Chondrocyte (in vitro differentiated cells): ENCODE measurements around the gene UBE2M. TPM values are rescaled to one million over a fixed set of nuclear protein-coding genes. Genes with fewer than 3 reads are reported as not detected.

Source experiments
- DNase-seq: peaks from one replicate; pipeline ENCODE4 v3.0.0; 2021; ENCODE audit warnings: mixed read lengths, low spot score
- H3K27ac Mint-ChIP-seq: one replicate; pipeline ENCODE4 v1.8.0; 2021; ENCODE audit warnings: mild to moderate bottlenecking, moderate library complexity, mixed read lengths; ENCODE audit not compliant: unreplicated experiment
- H3K27me3 Mint-ChIP-seq: 2 replicates; pipeline ENCODE4 v1.8.0; 2021; ENCODE audit warnings: low read depth, mixed read lengths
- H3K36me3 Mint-ChIP-seq: 2 replicates; pipeline ENCODE4 v1.8.0; 2021; ENCODE audit warnings: low read depth, mixed read lengths
- H3K4me1 Mint-ChIP-seq: 2 replicates; pipeline ENCODE4 v1.8.0; 2021; ENCODE audit warnings: low read depth, mild to moderate bottlenecking, mixed read lengths
- H3K4me3 Mint-ChIP-seq: one replicate; pipeline ENCODE4 v1.8.0; 2021; ENCODE audit warnings: mild to moderate bottlenecking, moderate library complexity, mixed read lengths; ENCODE audit not compliant: unreplicated experiment
- H3K9me3 Mint-ChIP-seq: 2 replicates; pipeline ENCODE4 v1.8.0; 2021; ENCODE audit warnings: low read depth, mixed read lengths
- total RNA-seq: library from RNA; stranded (reverse); gene quantifications from 3 replicates; pipeline ENCODE4 v1.2.1, GENCODE V29; 2021
- TF ChIP-seq, protein P1 (sequence below): fragments of 200-600 bp; sonication (generic); IDR thresholded peaks from 2 replicates; pipeline ENCODE4 v1.5.0; 2021; ENCODE audit warnings: antibody characterized with exemption, mild to moderate bottlenecking, moderate library complexity

UBE2M gene
- total RNA-seq, 1 donor from 2014 or later: 70.3 TPM

- H3K27me3 Mint-ChIP-seq: no peaks in the 10 kb centered on the region
- DNase-seq: no peak
Observed at GRCh38 chr19:58516964-58517833, 41.2 kb downstream of the UBE2M start.

GRCh38 chr19:58516246-58516836 lies 42.1 kb downstream of the UBE2M start:
- Mint-ChIP-seq H3K4me3 (no peak overlapping the region), H3K36me3 (peaks cover 5% of the 10 kb centered on the region), H3K27ac (no peak overlapping the region), H3K27me3 (no peaks in the 10 kb centered on the region), H3K4me1 (peaks cover 42% of the 10 kb centered on the region), H3K9me3 (no peaks in the 10 kb centered on the region)
- TF ChIP-seq, protein P1, sequence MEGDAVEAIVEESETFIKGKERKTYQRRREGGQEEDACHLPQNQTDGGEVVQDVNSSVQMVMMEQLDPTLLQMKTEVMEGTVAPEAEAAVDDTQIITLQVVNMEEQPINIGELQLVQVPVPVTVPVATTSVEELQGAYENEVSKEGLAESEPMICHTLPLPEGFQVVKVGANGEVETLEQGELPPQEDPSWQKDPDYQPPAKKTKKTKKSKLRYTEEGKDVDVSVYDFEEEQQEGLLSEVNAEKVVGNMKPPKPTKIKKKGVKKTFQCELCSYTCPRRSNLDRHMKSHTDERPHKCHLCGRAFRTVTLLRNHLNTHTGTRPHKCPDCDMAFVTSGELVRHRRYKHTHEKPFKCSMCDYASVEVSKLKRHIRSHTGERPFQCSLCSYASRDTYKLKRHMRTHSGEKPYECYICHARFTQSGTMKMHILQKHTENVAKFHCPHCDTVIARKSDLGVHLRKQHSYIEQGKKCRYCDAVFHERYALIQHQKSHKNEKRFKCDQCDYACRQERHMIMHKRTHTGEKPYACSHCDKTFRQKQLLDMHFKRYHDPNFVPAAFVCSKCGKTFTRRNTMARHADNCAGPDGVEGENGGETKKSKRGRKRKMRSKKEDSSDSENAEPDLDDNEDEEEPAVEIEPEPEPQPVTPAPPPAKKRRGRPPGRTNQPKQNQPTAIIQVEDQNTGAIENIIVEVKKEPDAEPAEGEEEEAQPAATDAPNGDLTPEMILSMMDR: no peak
- DNase-seq: no peak

More at GRCh38 chr19:58516964-58517833, 41.2 kb downstream of the UBE2M start:
- H3K9me3 Mint-ChIP-seq: no peaks in the 10 kb centered on the region
- peaks cover 42% of the 10 kb centered on the region for H3K4me1 Mint-ChIP-seq
- no peak overlapping the region for H3K4me3 Mint-ChIP-seq
- no peak overlapping the region for H3K27ac Mint-ChIP-seq
- TF ChIP-seq, protein P1: no peak
- peaks cover 5% of the 10 kb centered on the region for H3K36me3 Mint-ChIP-seq

DNA sequence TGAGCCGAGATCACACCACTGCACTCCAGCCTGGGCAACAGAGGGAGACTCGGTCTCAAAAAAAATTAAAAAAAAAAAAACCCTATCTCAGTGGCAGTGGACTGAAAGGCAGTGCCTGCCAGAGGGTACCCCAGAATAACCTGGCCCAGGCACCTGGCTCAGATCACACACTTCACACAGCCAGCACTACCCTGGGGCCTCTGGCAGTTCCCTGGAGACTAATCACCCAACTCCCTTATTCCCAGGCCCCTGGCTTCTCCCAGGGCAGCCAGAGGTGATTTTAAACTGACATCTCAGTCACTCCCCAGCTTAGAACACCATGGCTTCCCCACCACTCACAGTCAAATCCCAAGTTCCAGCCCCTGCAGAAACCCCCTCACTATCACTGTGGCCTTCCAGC lies 43.2 kb downstream of the UBE2M start:
- H3K4me3 Mint-ChIP-seq: no peak overlapping the region
- H3K27ac Mint-ChIP-seq: no peak overlapping the region
- peaks cover 5% of the 10 kb centered on the region for H3K36me3 Mint-ChIP-seq
- H3K4me1 Mint-ChIP-seq: peaks cover 37% of the 10 kb centered on the region
- TF ChIP-seq, protein P1: no peak
- H3K27me3 Mint-ChIP-seq: no peaks in the 10 kb centered on the region
- H3K9me3 Mint-ChIP-seq: no peaks in the 10 kb centered on the region
- DNase-seq: no peak

DNA sequence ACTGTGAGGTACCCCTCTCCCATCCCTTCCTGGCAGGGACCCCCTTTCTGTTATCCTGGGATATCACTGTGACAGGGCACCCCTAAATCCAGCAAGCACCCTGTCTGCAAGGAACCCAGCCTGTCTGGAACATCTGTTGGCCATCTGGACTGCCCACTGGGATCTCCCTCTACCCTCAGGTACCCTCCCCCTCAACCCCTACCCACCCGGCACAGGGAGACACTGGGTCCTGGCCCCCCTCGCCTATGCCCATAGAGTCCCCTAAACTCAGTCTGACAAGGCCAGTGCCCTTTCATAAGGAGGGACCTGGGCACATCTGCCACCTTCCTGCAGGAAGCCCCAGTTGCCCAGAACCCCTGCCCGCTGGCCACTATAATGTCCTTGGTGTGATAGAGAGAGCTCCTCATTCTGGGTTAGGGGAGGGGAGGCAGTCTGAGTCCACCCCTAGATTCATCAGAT lies 43.8 kb downstream of the UBE2M start:
- Mint-ChIP-seq H3K4me1 (peaks cover 32% of the 10 kb centered on the region), H3K4me3 (peak overlapping the region; percentile 52), H3K27ac (no peak overlapping the region), H3K9me3 (no peaks in the 10 kb centered on the region), H3K27me3 (no peaks in the 10 kb centered on the region), H3K36me3 (peaks cover 5% of the 10 kb centered on the region)
- TF ChIP-seq, protein P1: no peak
- DNase-seq: no peak

DNA sequence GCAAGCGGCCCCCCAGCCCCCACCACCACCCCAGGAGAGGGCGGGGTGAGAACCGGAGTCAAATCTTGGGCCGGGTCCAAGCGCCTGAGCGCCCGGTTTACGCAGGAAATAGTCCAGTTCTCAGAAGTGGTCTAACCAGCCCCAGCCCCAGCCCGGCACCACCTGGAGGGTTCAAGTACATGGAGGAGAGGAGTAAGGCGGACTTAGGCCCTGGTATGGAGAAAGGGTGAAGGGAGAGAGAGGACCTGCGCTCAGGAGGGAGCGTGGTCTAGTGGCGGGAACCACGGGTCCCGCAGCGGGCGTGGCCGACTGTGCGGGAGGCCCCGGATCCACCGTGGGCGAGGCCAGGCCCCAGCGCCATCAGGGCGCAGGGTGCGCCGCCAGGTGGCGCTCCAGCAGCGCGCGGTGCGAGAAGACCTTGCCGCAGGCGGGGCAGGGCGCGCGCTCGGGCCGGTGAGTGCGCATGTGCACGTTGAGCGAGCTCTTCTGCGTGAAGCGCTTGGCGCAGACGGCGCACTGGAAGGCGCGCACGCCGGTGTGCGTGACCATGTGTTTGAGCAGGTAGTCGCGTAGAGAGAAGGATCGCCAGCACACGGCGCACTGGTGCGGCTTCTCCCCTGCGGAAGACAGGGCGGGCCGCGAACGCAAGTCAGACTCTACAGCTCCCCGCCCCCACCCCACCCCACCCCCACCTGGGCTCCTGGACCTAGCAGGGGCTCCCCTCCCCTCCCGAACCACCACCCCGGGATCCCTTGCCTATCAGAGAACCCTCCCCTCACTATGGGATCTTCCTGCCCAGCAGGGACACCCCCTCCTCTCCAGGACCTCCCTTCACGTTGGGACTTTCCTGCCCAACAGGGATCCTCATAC lies 44.5 kb downstream of the UBE2M start:
- Mint-ChIP-seq H3K4me3 (peak overlapping the region; percentile 52), H3K27ac (no peak overlapping the region), H3K36me3 (peaks cover 5% of the 10 kb centered on the region), H3K4me1 (peaks cover 31% of the 10 kb centered on the region), H3K9me3 (no peaks in the 10 kb centered on the region), H3K27me3 (no peaks in the 10 kb centered on the region)
- DNase-seq: peak; percentile 92
- TF ChIP-seq, protein P1: peak; percentile 81
